ENCODE measurements around the gene SLC9A9.
"Not testable (repeated sequence)": the region's sequence is repeated elsewhere in the genome, so short reads cannot be mapped to it uniquely, and the experiment has no call there.

The SLC9A9 gene

GRCh38 chr3:143533391-143533790 lies 314.9 kb downstream of the SLC9A9 start:
- no peak for DNase-seq

GRCh38 chr3:143532091-143532490 lies 316.2 kb downstream of the SLC9A9 start:
- no peak for DNase-seq

GRCh38 chr3:143531101-143531500 lies 317.2 kb downstream of the SLC9A9 start:
- DNase-seq, result no peak

- DNase-seq, result no peak
Observed at GRCh38 chr3:143529798-143530197, 318.5 kb downstream of the SLC9A9 start.

- no peak for DNase-seq
Observed at GRCh38 chr3:143529018-143529478, 319.2 kb downstream of the SLC9A9 start.

- no peak for DNase-seq
Observed at GRCh38 chr3:143526011-143526545, 322.2 kb downstream of the SLC9A9 start.

GRCh38 chr3:143525408-143525807 lies 322.9 kb downstream of the SLC9A9 start:
- DNase-seq, result no peak

GRCh38 chr3:143521803-143522202 lies 326.5 kb downstream of the SLC9A9 start:
- no peak for DNase-seq

GRCh38 chr3:143517131-143517530 lies 331.1 kb downstream of the SLC9A9 start:
- DNase-seq, result not testable (repeated sequence)

GRCh38 chr3:143514874-143515273 lies 333.4 kb downstream of the SLC9A9 start:
- DNase-seq, result no peak

- DNase-seq, result no peak
Observed at GRCh38 chr3:143514109-143514508, 334.2 kb downstream of the SLC9A9 start.

- no peak for DNase-seq
Observed at GRCh38 chr3:143511174-143511879, 336.9 kb downstream of the SLC9A9 start.

GRCh38 chr3:143510601-143511000 lies 337.7 kb downstream of the SLC9A9 start:
- DNase-seq, result no peak

- no peak for DNase-seq
Observed at GRCh38 chr3:143507735-143508580, 340.3 kb downstream of the SLC9A9 start.

GRCh38 chr3:143506190-143506589 lies 342.1 kb downstream of the SLC9A9 start:
- DNase-seq, result no peak

GRCh38 chr3:143503325-143503885 lies 344.9 kb downstream of the SLC9A9 start:
- no peak for DNase-seq

- DNase-seq, result no peak
Observed at GRCh38 chr3:143502081-143502480, 346.2 kb downstream of the SLC9A9 start.

GRCh38 chr3:143497382-143497781 lies 350.9 kb downstream of the SLC9A9 start:
- DNase-seq, result no peak

- DNase-seq, result no peak
Observed at GRCh38 chr3:143496191-143496590, 352.1 kb downstream of the SLC9A9 start.

- DNase-seq, result no peak
Observed at GRCh38 chr3:143495527-143495926, 352.7 kb downstream of the SLC9A9 start.

GRCh38 chr3:143486611-143487010 lies 361.7 kb downstream of the SLC9A9 start:
- no peak for DNase-seq

GRCh38 chr3:143484846-143485512 lies 363.3 kb downstream of the SLC9A9 start:
- no peak for DNase-seq

- DNase-seq, result no peak
Observed at GRCh38 chr3:143483214-143483613, 365.1 kb downstream of the SLC9A9 start.

Data from activated CD4-positive, alpha-beta T cell treated with anti-CD3 and anti-CD28 coated beads, Interleukin-2, amount 50 U/mL, for 16 hours (primary cell).